Daoy (cell line): ENCODE data around the gene ARNT2. TPM values are rescaled to one million over a fixed set of nuclear protein-coding genes. Genes with fewer than 3 reads are reported as not detected.
A peak's percentile ranks its signal among the peaks of the same experiment; 100 is the strongest.

ENCODE experiments used
- DNase-seq: peaks from one replicate; pipeline ENCODE4 v3.0.0-alpha.2; 2015; ENCODE audit warnings: low read depth
- total RNA-seq: library from RNA; depleted of rRNA; stranded (reverse); fragments of >200 nt; shearing (Covaris generic); gene quantifications from 2 replicates; pipeline ENCODE4 v1.2.3, GENCODE V29; 2014

Gene ARNT2
- total RNA-seq, 1 experiment from 2014 or later: 8.0 TPM

DNA sequence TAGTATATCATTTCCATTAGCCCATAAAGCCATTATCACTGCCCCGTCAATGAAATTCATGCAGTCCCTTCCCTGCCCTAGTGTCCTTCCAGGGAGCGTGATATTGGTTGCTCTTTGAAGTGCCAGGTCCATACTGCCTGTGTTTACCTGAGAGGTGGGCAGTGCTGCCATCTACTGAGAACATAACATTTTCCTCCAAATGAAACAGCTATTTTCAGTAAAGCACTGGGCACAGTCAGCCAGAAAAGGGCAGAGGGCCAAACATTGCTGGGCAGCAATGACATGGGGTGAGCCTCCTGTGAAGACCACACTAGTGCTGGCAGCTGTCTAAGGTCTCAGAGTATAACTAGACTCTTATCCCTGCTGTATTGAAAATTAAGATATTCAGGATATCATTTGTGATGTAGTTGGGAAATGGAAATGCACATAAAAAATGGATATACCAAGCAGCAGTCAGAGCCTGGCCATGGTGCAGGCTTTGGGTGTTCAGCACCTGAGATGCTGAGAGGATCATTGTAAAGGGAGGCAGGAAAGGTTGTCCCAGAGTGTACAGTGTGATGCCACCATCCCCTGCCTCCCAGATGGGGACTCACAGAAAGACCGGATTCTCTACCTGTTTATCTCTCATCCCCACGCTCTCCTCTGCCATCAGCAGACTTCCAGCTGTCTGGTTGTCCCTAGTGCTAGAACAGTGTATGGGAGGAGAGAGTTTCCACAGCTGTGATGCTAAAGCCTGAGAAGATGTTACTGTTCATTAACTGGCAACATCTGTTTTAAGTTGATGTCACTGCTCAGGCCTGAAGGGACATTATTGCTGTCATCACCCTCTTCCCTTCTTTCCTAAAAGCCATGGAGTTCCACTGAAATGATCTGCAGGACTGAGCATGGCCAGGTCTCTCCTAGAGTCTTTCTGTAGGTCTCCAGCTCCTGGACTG lies 108.8 kb downstream of the ARNT2 start:
- DNase-seq: peak; percentile 24

DNA sequence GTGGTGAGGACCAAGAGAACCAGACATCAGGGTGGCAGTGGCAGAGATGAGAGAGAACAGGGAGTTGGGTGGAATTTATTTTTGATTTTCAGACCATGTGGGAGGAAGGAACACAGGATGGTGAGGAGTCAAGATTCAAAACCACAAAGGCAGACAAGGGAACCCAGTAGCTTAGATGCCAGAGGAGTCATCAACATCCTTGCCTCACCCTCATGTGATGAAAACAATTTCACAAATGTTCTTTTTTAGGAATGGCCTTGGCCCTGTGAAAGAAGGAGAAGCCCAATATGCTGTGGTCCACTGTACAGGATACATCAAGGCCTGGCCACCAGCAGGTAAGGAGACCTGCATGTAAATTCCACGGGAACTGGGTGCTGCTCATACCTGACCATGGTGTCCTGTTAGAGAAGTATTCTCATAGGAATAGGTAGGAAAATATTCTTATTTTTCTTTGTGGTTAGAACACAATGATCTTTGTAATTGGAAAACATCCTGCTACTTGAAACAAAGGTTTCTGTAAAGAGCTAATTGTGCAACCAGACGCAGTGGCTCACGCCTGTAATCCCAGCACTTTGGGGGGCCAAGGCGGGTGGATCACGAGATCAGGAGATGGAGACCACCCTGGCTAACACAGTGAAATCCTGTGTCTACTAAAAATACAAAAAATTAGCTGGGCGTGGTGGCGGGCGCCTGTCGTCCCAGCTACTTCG lies 110.0 kb downstream of the ARNT2 start:
- DNase-seq: no peak

GRCh38 chr15:80517290-80517689 lies 113.1 kb downstream of the ARNT2 start:
- DNase-seq: no peak

GRCh38 chr15:80518522-80518921 lies 114.3 kb downstream of the ARNT2 start:
- no peak for DNase-seq

GRCh38 chr15:80523746-80524145 lies 119.6 kb downstream of the ARNT2 start:
- no peak for DNase-seq

GRCh38 chr15:80525853-80526252 lies 121.7 kb downstream of the ARNT2 start:
- no peak for DNase-seq

DNA sequence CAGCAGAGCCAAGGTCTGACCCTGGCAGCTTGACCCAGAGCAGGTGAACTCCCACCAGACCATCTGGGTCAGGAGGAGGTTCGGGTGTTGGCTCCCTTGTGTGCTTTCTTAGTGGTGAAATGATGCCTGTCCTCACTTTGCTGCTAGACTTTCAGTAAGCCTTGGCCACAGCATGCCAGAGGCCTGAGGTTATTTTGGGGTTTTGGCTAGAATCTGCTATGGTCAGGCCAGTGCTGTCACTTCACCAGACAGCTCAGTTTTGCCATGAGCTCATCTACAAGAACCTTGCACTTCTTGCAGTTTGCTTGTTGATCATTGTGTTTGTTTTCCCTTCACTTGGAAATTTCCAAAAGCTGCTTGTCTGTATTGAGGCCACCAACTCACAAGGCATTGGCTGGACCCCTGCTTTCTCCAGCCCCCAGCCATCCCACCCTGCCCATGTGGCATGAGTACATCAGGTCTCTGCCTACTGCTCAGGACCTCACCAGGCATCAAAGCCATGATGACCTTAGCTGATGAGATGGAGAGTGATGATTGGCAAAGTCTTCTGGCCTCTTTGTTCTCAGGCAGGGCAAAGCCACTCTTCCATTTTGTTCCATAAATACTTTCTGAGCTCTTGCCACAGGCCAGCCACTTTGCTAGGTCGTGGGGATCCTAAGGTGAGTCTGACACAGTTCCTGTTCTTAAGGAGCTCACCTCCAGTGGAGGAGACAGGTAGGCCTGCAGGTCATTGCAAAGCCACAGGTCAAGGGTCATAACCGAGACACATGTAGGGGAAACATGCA lies 122.6 kb downstream of the ARNT2 start:
- DNase-seq: no peak

DNA sequence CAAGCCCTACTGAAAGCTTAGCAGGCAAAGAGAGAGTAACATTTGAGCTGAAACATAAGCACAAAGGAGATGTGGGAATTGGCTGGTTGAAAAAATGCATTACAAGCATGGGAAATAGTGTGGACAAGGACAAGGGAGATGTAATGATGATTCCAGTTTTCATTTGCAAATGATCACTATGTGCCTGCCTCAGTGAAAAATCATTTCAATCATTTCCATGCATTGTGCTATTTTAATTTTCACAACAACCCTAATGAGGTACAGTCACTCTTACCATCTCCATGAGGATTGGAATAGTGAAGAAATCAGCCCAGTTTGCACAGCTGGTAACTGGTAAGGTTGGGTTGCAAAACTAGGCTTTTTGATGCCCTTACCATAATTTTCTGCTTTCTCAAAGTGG lies 123.2 kb downstream of the ARNT2 start:
- no peak for DNase-seq

GRCh38 chr15:80527961-80528360 lies 123.8 kb downstream of the ARNT2 start:
- no peak for DNase-seq

DNA sequence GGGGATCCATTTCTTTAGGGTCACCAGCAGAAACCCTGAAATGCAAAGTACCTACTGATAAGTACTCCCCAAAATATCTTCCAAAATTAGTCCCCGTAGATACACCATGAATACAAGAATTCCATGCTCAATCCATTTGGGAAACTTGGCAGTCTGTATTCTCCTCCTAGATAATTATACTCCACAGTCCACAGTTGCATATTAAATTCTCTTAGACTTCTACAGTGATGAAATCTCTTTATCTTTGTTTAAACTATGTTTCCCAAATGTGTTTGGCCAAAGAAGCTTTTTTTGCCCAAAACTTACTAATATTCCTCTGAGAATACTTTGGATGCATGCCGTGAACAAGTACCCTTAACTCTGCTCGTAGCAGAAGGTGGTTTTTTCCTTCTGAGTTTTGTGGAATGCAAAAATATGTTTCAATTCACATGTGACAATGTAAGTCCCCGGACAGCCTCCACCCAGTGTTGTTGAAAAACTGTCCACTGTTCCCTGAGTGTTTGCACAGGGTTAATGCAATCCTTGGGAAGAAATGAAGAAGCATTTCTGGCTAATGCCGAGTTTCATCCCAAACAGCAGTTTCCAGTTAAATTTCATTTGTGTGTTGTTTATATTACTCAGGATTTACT lies 126.7 kb downstream of the ARNT2 start:
- DNase-seq: no peak

GRCh38 chr15:80531388-80531787 lies 127.2 kb downstream of the ARNT2 start:
- no peak for DNase-seq

DNA sequence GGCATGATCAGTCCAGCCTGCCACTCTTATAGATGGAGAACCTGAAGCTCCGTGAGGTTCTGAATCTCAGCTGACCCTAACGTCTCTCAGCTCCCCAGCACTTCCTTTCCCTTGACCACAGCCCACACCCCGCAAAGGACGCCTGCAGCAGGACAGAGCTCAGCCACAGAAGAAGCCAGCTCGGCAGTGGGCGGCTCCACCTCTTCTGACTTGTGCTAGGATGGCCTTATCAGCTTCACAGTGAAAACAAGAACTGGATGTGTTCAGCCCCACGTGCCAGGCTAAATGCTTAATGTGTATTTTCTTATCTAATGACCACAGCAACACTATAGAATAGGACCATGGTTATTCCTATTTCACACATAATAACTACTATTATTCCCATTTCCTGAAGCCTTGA lies 127.6 kb downstream of the ARNT2 start:
- DNase-seq: no peak

DNA sequence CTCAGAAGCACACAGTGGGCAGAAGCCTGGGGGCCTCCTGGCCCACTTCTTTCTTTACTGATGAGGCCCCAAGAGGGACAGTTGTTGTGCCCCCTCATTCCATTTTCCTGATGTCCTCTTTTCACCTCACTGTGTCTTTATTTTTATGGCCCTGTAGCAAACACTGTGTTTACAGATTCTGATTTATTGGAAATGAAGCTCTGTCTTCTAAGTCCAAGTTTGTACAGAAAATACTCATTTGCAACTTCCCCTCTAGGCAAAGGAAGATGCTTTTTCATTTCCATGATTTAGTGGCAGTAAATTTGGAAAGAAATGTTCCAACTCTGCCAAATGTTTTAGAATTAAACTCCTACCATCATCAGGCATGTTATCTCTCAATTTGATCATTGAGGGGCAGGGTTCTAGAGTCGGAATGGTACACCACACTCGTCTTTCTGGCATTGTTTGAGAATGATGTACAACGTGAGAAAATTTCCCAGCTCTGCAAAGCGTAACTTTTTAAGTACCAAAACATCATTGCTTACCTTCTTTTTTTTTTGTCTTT lies 129.7 kb downstream of the ARNT2 start:
- DNase-seq: no peak

GRCh38 chr15:80536231-80536630 lies 132.0 kb downstream of the ARNT2 start:
- DNase-seq: no peak

DNA sequence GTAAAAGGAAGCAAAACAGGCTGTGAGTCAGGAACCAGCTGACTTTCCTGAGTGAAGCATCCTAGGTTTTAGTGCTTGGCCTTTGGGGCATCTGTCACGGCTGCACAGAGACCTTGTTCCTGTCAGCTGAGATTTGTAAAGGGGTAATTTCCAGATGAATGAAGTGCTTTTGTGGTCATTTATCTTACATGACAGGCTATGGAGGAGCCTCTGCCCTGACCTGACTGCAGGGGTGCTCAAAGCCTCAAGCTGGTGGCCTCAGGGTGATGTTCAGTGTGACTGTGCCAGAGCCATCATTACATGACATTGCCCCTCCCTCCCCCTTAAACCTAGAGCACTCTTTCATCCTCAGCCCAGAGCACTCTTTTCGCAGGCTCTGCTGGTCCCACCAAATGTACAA lies 132.5 kb downstream of the ARNT2 start:
- no peak for DNase-seq

- no peak for DNase-seq
These were observed 140.9 kb downstream of the ARNT2 start for GRCh38 chr15:80545078-80545477.

DNA sequence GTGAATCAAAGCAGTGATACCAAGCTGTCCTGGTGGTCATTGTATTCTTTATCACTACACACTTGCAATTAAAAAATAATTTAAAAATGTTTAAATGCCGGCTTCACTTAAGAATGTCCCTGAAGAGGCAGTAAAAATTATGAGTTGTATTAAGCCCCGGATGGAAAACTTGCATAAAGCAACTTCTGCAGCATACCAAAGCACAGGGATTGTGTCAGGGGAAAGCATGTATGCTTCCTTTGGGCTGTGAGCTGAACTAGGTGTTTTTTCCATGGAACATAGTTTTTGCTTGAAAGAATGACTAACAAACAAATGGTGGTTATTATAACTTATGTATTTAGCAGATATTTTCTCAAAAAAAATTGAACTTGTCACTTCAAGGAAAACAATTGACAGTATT lies 143.1 kb downstream of the ARNT2 start:
- no peak for DNase-seq

- no peak for DNase-seq
These were observed 145.0 kb downstream of the ARNT2 start for GRCh38 chr15:80549191-80549590.

DNA sequence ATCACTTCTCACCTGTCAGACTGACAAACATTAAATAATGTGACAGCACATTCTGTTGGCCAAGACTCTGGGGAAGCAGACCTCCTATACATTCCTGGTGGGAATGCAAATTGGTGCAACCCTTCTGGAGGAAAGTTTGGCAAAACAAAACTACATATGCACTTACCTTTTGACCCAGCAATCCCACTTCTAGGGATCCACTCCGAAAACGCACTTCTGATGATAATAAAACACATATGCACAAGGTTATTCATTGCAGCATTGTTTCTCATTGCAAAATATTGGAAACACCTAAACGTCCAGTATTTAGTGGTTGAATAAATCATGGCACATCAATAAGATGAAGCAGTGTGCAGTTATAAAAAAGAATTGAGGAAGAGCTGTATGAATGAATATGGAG lies 145.5 kb downstream of the ARNT2 start:
- DNase-seq: no peak

- DNase-seq: peak; percentile 75
These were observed 146.2 kb downstream of the ARNT2 start for GRCh38 chr15:80550219-80550907.

- peak; percentile 29 for DNase-seq
These were observed 146.7 kb downstream of the ARNT2 start for GRCh38 chr15:80550908-80551260.
